Fibroblast of lung (primary cell): ENCODE measurements around the gene CEACAM7. TPM values are rescaled to one million over a fixed set of nuclear protein-coding genes. Genes with fewer than 3 reads are reported as not detected.

Experiments
- DNase-seq, 2 donors: peaks; one replicate each; pipeline versions ENCODE4 v3.0.0 to v3.0.0-alpha.2; 2010; ENCODE audit warnings: low read depth in 2 of 2
- H2AFZ ChIP-seq: 2 replicates; pipeline ENCODE4 v1.5.1; 2012; ENCODE audit warnings: low read length, control low read depth, inconsistent platforms
- H3K27ac ChIP-seq: 2 replicates; pipeline ENCODE4 v1.5.1; 2011; ENCODE audit warnings: low read length, control low read depth; ENCODE audit not compliant: insufficient read depth
- H3K27me3 ChIP-seq: 2 replicates; pipeline ENCODE4 v1.5.1; 2011; ENCODE audit warnings: mild to moderate bottlenecking, low read length; ENCODE audit not compliant: control insufficient read depth, insufficient read depth
- H3K36me3 ChIP-seq: 2 replicates; pipeline ENCODE4 v1.5.1; 2011; ENCODE audit warnings: low read length; ENCODE audit not compliant: control insufficient read depth, insufficient read depth
- H3K4me1 ChIP-seq: 2 replicates; pipeline ENCODE4 v1.5.1; 2011; ENCODE audit warnings: low read length; ENCODE audit not compliant: control insufficient read depth, insufficient read depth; ENCODE audit errors: extremely low read depth
- H3K4me2 ChIP-seq: 2 replicates; pipeline ENCODE4 v1.5.1; 2011; ENCODE audit warnings: low read length, control low read depth; ENCODE audit not compliant: insufficient read depth; ENCODE audit errors: extremely low read depth
- H3K4me3 ChIP-seq, 4 experiments: fragments of 200-600 bp in 1 of 4; sonication (generic) in 1 of 4; replicated peaks in 1 of 4; 2 replicates each; pipeline ENCODE4 v1.5.1; 2011 to 2016; ENCODE audit warnings: low read length in 4 of 4, low read depth in 3 of 4, mild to moderate bottlenecking in 3 of 4, control low read depth in 2 of 4, inconsistent platforms in 1 of 4, mixed read lengths in 1 of 4; ENCODE audit not compliant: insufficient read depth in 1 of 4; ENCODE audit errors: control extremely low read depth in 1 of 4
- H3K79me2 ChIP-seq: 2 replicates; pipeline ENCODE4 v1.5.1; 2012; ENCODE audit warnings: mild to moderate bottlenecking, low read length, inconsistent platforms; ENCODE audit not compliant: control insufficient read depth, insufficient read depth
- H3K9ac ChIP-seq: 2 replicates; pipeline ENCODE4 v1.5.1; 2011; ENCODE audit warnings: mild to moderate bottlenecking, low read length, control low read depth; ENCODE audit not compliant: insufficient read depth
- H3K9me3 ChIP-seq: 2 replicates; pipeline ENCODE4 v1.5.1; 2012; ENCODE audit warnings: low read depth, low read length; ENCODE audit not compliant: control insufficient read depth, insufficient read depth
- H4K20me1 ChIP-seq: 2 replicates; pipeline ENCODE4 v1.5.1; 2011; ENCODE audit warnings: low read length; ENCODE audit not compliant: control insufficient read depth, insufficient read depth; ENCODE audit errors: extremely low read depth
- CTCF ChIP-seq, 2 donors: IDR thresholded peaks in 1 of 2; conservative IDR thresholded peaks in 1 of 2; 1 replicate in 1 of 2; 2 replicates in 1 of 2; pipeline ENCODE4 v1.5.1; 2011 to 2012; ENCODE audit warnings: low read length in 2 of 2, control low read depth in 1 of 2, inconsistent platforms in 1 of 2, low read depth in 1 of 2, mild to moderate bottlenecking in 1 of 2
- EZH2 ChIP-seq: IDR thresholded peaks from 2 replicates; pipeline ENCODE4 v1.5.1; 2012; ENCODE audit warnings: low read length, control low read depth, mild to moderate bottlenecking; ENCODE audit errors: missing control alignments
- polyA plus RNA-seq, 2 donors: library from polyadenylated mRNA; depleted of rRNA in 1 of 2; stranded (reverse) in 1 of 2; unstranded in 1 of 2; fragments of >200 nt; gene quantifications; 2 replicates each; pipeline ENCODE4 v1.2.1, GENCODE V29; 2011 to 2012; ENCODE audit warnings: missing spikeins in 1 of 2
- total RNA-seq: library from RNA; depleted of rRNA; stranded (reverse); fragments of >200 nt; gene quantifications from 2 replicates; pipeline ENCODE4 v1.2.1, GENCODE V29; 2014

Gene CEACAM7
- total and polyA plus RNA-seq, 2 donors (not counting 1 experiment from before 2014, with no cell fraction given) = not detected

- no peaks in the 10 kb centered on the region for H3K79me2 ChIP-seq
- H3K9ac ChIP-seq = no peak overlapping the region
- no peaks in the 10 kb centered on the region for H3K36me3 ChIP-seq
- H3K9me3 ChIP-seq = no peaks in the 10 kb centered on the region
- peak in 1 of 2 donors; percentile 4 for DNase-seq
- no peak for TF ChIP-seq EZH2
- TF ChIP-seq CTCF (conservative IDR thresholded peaks at IDR 0.05 in 1 of 2, IDR thresholded peaks at IDR 0.05 in 1 of 2; ENCODE audit: low read depth in 1 of 2, low read length in 2 of 2) = no peak
- H3K27ac ChIP-seq = no peak overlapping the region
- no peak overlapping the region for H2AFZ ChIP-seq
- no peak overlapping the region for H3K4me3 ChIP-seq
- H4K20me1 ChIP-seq = no peaks in the 10 kb centered on the region
- no peak overlapping the region for H3K4me2 ChIP-seq
- no peaks in the 10 kb centered on the region for H3K4me1 ChIP-seq
- no peaks in the 10 kb centered on the region for H3K27me3 ChIP-seq
These were observed 17.5 kb upstream of the CEACAM7 start for GRCh38 chr19:41705393-41706174.

DNA sequence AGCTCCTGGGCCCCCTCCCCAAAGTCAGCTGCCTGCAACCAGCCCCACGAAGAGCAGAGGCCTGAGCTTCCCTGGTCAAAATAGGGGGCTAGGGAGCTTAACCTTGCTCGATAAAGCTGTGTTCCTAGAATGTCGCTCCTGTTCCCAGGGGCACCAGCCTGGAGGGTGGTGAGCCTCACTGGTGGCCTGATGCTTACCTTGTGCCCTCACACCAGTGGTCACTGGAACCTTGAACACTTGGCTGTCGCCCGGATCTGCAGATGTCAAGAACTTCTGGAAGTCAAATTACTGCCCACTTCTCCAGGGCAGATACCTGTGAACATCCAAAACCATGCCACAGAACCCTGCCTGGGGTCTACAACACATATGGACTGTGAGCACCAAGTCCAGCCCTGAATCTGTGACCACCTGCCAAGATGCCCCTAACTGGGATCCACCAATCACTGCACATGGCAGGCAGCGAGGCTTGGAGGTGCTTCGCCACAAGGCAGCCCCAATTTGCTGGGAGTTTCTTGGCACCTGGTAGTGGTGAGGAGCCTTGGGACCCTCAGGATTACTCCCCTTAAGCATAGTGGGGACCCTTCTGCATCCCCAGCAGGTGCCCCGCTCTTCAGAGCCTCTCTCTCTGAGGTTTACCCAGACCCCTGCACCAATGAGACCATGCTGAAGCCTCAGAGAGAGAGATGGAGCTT, 15.7 kb upstream of the CEACAM7 start:
- no peaks in the 10 kb centered on the region for H3K27me3 ChIP-seq
- H4K20me1 ChIP-seq = no peaks in the 10 kb centered on the region
- no peak overlapping the region for H3K4me2 ChIP-seq
- H3K36me3 ChIP-seq = no peaks in the 10 kb centered on the region
- no peak overlapping the region for H2AFZ ChIP-seq
- H3K79me2 ChIP-seq = no peaks in the 10 kb centered on the region
- no peaks in the 10 kb centered on the region for H3K4me1 ChIP-seq
- no peaks in the 10 kb centered on the region for H3K9me3 ChIP-seq
- H3K27ac ChIP-seq = no peak overlapping the region
- H3K9ac ChIP-seq = no peak overlapping the region
- DNase-seq = no peak
- TF ChIP-seq EZH2 (no peak), CTCF (conservative IDR thresholded peaks at IDR 0.05 in 1 of 2, IDR thresholded peaks at IDR 0.05 in 1 of 2; ENCODE audit: low read depth in 1 of 2, low read length in 2 of 2) (no peak)
- H3K4me3 ChIP-seq = no peak overlapping the region

DNA sequence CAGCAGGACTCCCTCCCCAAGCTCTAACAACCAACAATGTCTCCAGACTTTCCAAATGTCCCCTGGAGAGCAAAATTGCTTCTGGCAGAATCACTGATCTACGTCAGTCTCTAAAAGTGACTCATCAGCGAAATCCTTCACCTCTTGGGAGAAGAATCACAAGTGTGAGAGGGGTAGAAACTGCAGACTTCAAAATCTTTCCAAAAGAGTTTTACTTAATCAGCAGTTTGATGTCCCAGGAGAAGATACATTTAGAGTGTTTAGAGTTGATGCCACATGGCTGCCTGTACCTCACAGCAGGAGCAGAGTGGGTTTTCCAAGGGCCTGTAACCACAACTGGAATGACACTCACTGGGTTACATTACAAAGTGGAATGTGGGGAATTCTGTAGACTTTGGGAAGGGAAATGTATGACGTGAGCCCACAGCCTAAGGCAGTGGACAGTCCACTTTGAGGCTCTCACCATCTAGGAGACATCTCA, 14.1 kb upstream of the CEACAM7 start:
- peak in 1 of 2 donors; percentile 20 for DNase-seq
- H4K20me1 ChIP-seq = no peaks in the 10 kb centered on the region
- no peak overlapping the region for H3K4me2 ChIP-seq
- no peaks in the 10 kb centered on the region for H3K79me2 ChIP-seq
- TF ChIP-seq EZH2 = no peak
- no peak overlapping the region for H3K4me3 ChIP-seq
- H3K9ac ChIP-seq = no peak overlapping the region
- H3K36me3 ChIP-seq = no peaks in the 10 kb centered on the region
- H3K27me3 ChIP-seq = no peaks in the 10 kb centered on the region
- no peak overlapping the region for H2AFZ ChIP-seq
- H3K9me3 ChIP-seq = no peaks in the 10 kb centered on the region
- H3K4me1 ChIP-seq = no peaks in the 10 kb centered on the region
- no peak overlapping the region for H3K27ac ChIP-seq
